ENCODE results near the gene DUOX1.

DNA sequence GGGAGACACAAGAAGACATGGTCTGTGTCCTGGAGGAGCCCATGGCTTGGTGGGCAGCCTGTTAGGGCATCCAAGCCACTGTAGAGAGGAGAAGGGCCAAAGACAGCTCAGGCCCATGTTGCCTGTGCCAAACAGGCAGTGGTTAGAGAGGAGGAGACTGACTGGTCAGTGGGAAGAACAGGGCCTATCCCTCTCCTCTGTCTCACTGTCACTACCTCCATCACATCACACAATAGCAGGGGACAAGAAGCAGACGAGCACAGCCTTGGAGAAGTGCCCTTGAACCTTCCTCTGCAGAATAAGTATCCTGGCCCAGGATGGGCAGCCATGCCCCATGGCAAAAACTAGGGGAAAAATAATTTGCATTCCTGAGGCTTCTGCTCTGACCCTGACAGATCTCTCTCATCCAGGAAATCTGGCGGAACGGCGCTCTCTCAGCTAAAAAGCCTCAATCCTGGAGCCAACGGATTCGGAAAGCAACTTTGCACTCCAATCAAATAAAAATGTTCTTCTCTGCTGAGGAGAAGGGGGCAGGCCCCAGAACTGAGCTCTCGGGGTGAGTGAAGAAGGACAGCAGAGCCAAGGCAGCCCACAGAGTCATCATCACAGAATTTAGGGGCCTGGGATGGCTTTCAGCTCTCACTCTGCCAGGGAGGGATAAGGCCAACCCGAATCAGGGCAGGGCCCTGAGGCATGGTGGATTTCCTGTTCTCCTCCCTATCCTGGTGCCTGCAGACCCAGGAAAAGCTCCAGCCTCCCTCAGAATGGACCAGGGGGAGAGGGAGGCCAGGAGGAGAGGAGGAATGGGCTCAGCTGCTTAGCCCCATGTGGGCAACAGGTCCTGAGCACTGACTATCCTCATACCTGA lies 56.3 kb downstream of the DUOX1 start:
- no peak for TF ChIP-seq CTCF (IDR thresholded peaks at IDR 0.05)
- no peak for TF ChIP-seq TCF12 (IDR thresholded peaks at IDR 0.05)
- no peak for TF ChIP-seq TEAD4 (IDR thresholded peaks at IDR 0.05; ENCODE audit: borderline replicate concordance, insufficient read depth)
- TF ChIP-seq POLR2AphosphoS5 (IDR thresholded peaks at IDR 0.05; ENCODE audit: low read depth, low read length), result no peak
- TF ChIP-seq FOSL2 (IDR thresholded peaks at IDR 0.05; ENCODE audit: borderline replicate concordance, low read depth), result no peak
- TF ChIP-seq MAX (IDR thresholded peaks at IDR 0.05; ENCODE audit: low read depth), result no peak
- no peak for TF ChIP-seq SMC3 (IDR thresholded peaks at IDR 0.05; ENCODE audit: low read depth, low read length)
- TF ChIP-seq SIN3A (IDR thresholded peaks at IDR 0.05; ENCODE audit: borderline replicate concordance, low read depth, low read length), result no peak
- TF ChIP-seq MXI1 (IDR thresholded peaks at IDR 0.05; ENCODE audit: low read depth, low read length), result no peak
